H1 (cell line): ENCODE results near the gene ATAD5. TPM values are rescaled to one million over a fixed set of nuclear protein-coding genes. Genes with fewer than 3 reads are reported as not detected.

Experiments
- CTCF ChIA-PET: fragments of 300-600 bp; sonication (Branson Sonifier 250); formaldehyde crosslinking; loops from one replicate; lab custom pipeline; 2021; ENCODE audit not compliant: partially characterized antibody; lab: Charles Lee
- POLR2A ChIA-PET: fragments of 300-600 bp; sonication (Branson Sonifier 250); formaldehyde crosslinking; loops from one replicate; lab custom pipeline; 2021; ENCODE audit warnings: inconsistent platforms; ENCODE audit not compliant: partially characterized antibody; lab: Charles Lee
- DNase-seq, 2 experiments: peaks; one replicate each; pipeline versions ENCODE4 v3.0.0 to v3.0.0-alpha.2; 2010 to 2022; ENCODE audit warnings: low spot score in 2 of 2, low read depth in 1 of 2, mixed read lengths in 1 of 2
- FAIRE-seq: peaks from 2 replicates; lab custom pipeline; 2011; peaks lifted over from hg19 to GRCh38; lab: Jason Lieb, UNC
- H2AFZ ChIP-seq: 2 replicates; pipeline ENCODE4 v1.8.1; 2012; ENCODE audit warnings: low read length, inconsistent platforms
- H2AK5ac ChIP-seq: 2 replicates; pipeline ENCODE4 v1.6.1; 2013; ENCODE audit warnings: low read depth, low read length
- H2BK120ac ChIP-seq: replicated peaks from 2 replicates; pipeline ENCODE3; 2013; ENCODE audit warnings: low read depth, low read length, inconsistent platforms
- H2BK12ac ChIP-seq: 2 replicates; pipeline ENCODE4 v1.6.1; 2013; ENCODE audit warnings: low read depth, low read length
- H2BK15ac ChIP-seq: 2 replicates; pipeline ENCODE4 v1.6.1; 2013; ENCODE audit warnings: low read length
- H2BK20ac ChIP-seq: 2 replicates; pipeline ENCODE4 v1.6.1; 2013; ENCODE audit warnings: low read length
- H2BK5ac ChIP-seq: 2 replicates; pipeline ENCODE4 v1.6.1; 2013; ENCODE audit warnings: low read depth, low read length
- H3K14ac ChIP-seq: 2 replicates; pipeline ENCODE4 v1.6.1; 2013; ENCODE audit warnings: inconsistent platforms; ENCODE audit not compliant: insufficient read length
- H3K18ac ChIP-seq: 2 replicates; pipeline ENCODE4 v1.6.1; 2013; ENCODE audit warnings: low read length; ENCODE audit errors: extremely low read depth
- H3K23ac ChIP-seq: 2 replicates; pipeline ENCODE4 v1.6.1; 2013; ENCODE audit warnings: inconsistent platforms; ENCODE audit not compliant: insufficient read length
- H3K23me2 ChIP-seq: 2 replicates; pipeline ENCODE4 v1.6.1; 2013; ENCODE audit warnings: low read depth, low read length
- H3K27ac ChIP-seq: 2 replicates; pipeline ENCODE4 v1.6.1; 2011; ENCODE audit warnings: low read depth, low read length, inconsistent platforms
- H3K27me3 ChIP-seq, 4 experiments: replicated peaks in 1 of 4; 1 replicate in 1 of 4; 2 replicates in 3 of 4; pipeline versions ENCODE4 v1.6.1 to v1.8.1; 2011 to 2013; ENCODE audit warnings: low read length in 3 of 4, mild to moderate bottlenecking in 3 of 4, inconsistent platforms in 2 of 4, mixed read lengths in 2 of 4, moderate library complexity in 1 of 4; ENCODE audit not compliant: control insufficient read depth in 3 of 4, insufficient read depth in 3 of 4; ENCODE audit errors: extremely low read depth in 1 of 4
- H3K36me3 ChIP-seq, 4 experiments: 2 replicates each; pipeline versions ENCODE4 v1.6.1 to v1.8.1; 2011 to 2013; ENCODE audit warnings: mild to moderate bottlenecking in 4 of 4, low read length in 3 of 4, moderate library complexity in 2 of 4, control low read depth in 1 of 4, inconsistent platforms in 1 of 4; ENCODE audit not compliant: insufficient read depth in 4 of 4, control insufficient read depth in 2 of 4
- H3K4ac ChIP-seq: replicated peaks from 2 replicates; pipeline ENCODE3; 2013; ENCODE audit warnings: low read length, low read depth, mixed read lengths, inconsistent platforms; ENCODE audit not compliant: insufficient read length
- H3K4me1 ChIP-seq, 4 experiments: replicated peaks in 1 of 4; 1 replicate in 1 of 4; 2 replicates in 3 of 4; pipeline versions ENCODE4 v1.6.1 to v1.8.1; 2011 to 2013; ENCODE audit warnings: low read length in 3 of 4, inconsistent platforms in 2 of 4, mixed read lengths in 1 of 4; ENCODE audit not compliant: insufficient read depth in 4 of 4, control insufficient read depth in 3 of 4
- H3K4me2 ChIP-seq, 2 experiments: 2 replicates each; pipeline versions ENCODE4 v1.6.1 to v1.8.1; 2011 to 2013; ENCODE audit warnings: low read depth in 2 of 2, low read length in 2 of 2, control low read depth in 1 of 2, inconsistent platforms in 1 of 2, mild to moderate bottlenecking in 1 of 2; ENCODE audit not compliant: insufficient read depth in 1 of 2
- H3K4me3 ChIP-seq, 4 experiments: fragments of 200-600, 300-600 bp in 1 of 4; sonication (generic), shearing (Covaris generic), sonication (Bioruptor Twin) in 1 of 4; 2 replicates each; pipeline versions ENCODE4 v1.5.1 to v1.8.1; 2011 to 2016; ENCODE audit warnings: low read length in 4 of 4, low read depth in 3 of 4, control low read depth in 2 of 4, inconsistent platforms in 2 of 4, mild to moderate bottlenecking in 2 of 4, mixed read lengths in 1 of 4, moderate library complexity in 1 of 4; ENCODE audit not compliant: insufficient read depth in 2 of 4; ENCODE audit errors: extremely low read depth in 1 of 4
- H3K56ac ChIP-seq: replicated peaks from 2 replicates; pipeline ENCODE3; 2013; ENCODE audit warnings: low read depth, mild to moderate bottlenecking, mixed read lengths, low read length, inconsistent platforms; ENCODE audit not compliant: insufficient read length
- H3K79me1 ChIP-seq: 2 replicates; pipeline ENCODE4 v1.6.1; 2013; ENCODE audit warnings: low read depth, low read length, control low read depth
- H3K79me2 ChIP-seq, 2 experiments: 2 replicates each; pipeline versions ENCODE4 v1.6.1 to v1.8.1; 2012 to 2013; ENCODE audit warnings: low read length in 2 of 2, mild to moderate bottlenecking in 2 of 2, inconsistent platforms in 1 of 2; ENCODE audit not compliant: insufficient read depth in 2 of 2, control insufficient read depth in 1 of 2
- H3K9ac ChIP-seq, 4 experiments: replicated peaks in 1 of 4; 1 replicate in 1 of 4; 2 replicates in 3 of 4; pipeline versions ENCODE4 v1.6.1 to v1.8.1; 2011 to 2013; ENCODE audit warnings: low read depth in 3 of 4, low read length in 3 of 4, control low read depth in 2 of 4, mild to moderate bottlenecking in 2 of 4, moderate library complexity in 2 of 4, inconsistent platforms in 1 of 4; ENCODE audit errors: extremely low read depth in 1 of 4
- H3K9me3 ChIP-seq, 2 experiments: 2 replicates each; pipeline versions ENCODE4 v1.6.1 to v1.8.1; 2012 to 2013; ENCODE audit warnings: mild to moderate bottlenecking in 2 of 2, moderate library complexity in 2 of 2, control low read depth in 1 of 2, inconsistent platforms in 1 of 2, low read depth in 1 of 2, low read length in 1 of 2, mixed read lengths in 1 of 2; ENCODE audit not compliant: insufficient read depth in 2 of 2
- H4K20me1 ChIP-seq, 2 experiments: replicated peaks in 1 of 2; 2 replicates each; pipeline versions ENCODE3 to v1.8.1; 2011 to 2013; ENCODE audit warnings: inconsistent platforms in 2 of 2, low read length in 2 of 2, mild to moderate bottlenecking in 1 of 2; ENCODE audit not compliant: insufficient read depth in 2 of 2, control insufficient read depth in 1 of 2
- H4K5ac ChIP-seq: 2 replicates; pipeline ENCODE4 v1.6.1; 2013; ENCODE audit warnings: low read length, low read depth, mixed read lengths, inconsistent platforms; ENCODE audit not compliant: insufficient read length
- H4K8ac ChIP-seq: 2 replicates; pipeline ENCODE4 v1.8.0; 2013; ENCODE audit warnings: mild to moderate bottlenecking, moderate library complexity, low read length, inconsistent platforms; ENCODE audit not compliant: insufficient read depth; ENCODE audit errors: extremely low read depth
- H4K91ac ChIP-seq: replicated peaks from 2 replicates; pipeline ENCODE3; 2013; ENCODE audit warnings: low read length, mixed read lengths, inconsistent platforms; ENCODE audit not compliant: insufficient read length
- CBX5 ChIP-seq: fragments of 300-800, 300-1000 bp; sonication (generic); IDR thresholded peaks from 2 replicates; pipeline ENCODE4 v1.7.1; 2016; ENCODE audit warnings: antibody characterized with exemption, low read length, low read depth
- CBX8 ChIP-seq: fragments of 300-800, 300-1000 bp; sonication (generic); IDR thresholded peaks from 2 replicates; pipeline ENCODE4 v1.7.1; 2016; ENCODE audit warnings: low read depth, low read length, borderline replicate concordance
- CEBPB ChIP-seq: IDR thresholded peaks from 2 replicates; pipeline ENCODE4 v1.6.1; 2012; ENCODE audit warnings: low read depth, low read length
- CHD1 ChIP-seq: IDR thresholded peaks from 2 replicates; pipeline ENCODE4 v1.6.1; 2012; ENCODE audit warnings: low read depth, low read length, improper control_type of control experiment
- CTBP2 ChIP-seq: IDR thresholded peaks from 2 replicates; pipeline ENCODE4 v1.7.0; 2011; ENCODE audit warnings: borderline replicate concordance, mild to moderate bottlenecking, moderate library complexity, mixed read lengths, low read length; ENCODE audit not compliant: insufficient read depth, insufficient read length
- KDM4A ChIP-seq: IDR thresholded peaks from one replicate; pipeline ENCODE4 v1.7.1; 2012; ENCODE audit warnings: low read depth, mild to moderate bottlenecking, moderate library complexity, low read length, inconsistent platforms; ENCODE audit not compliant: severe bottlenecking
- RAD21 ChIP-seq, 2 experiments: IDR thresholded peaks in 1 of 2; conservative IDR thresholded peaks in 1 of 2; 2 replicates each; pipeline ENCODE4 v1.6.1; 2011; ENCODE audit warnings: low read depth in 2 of 2, low read length in 2 of 2, improper control_type of control experiment in 1 of 2, inconsistent platforms in 1 of 2, mild to moderate bottlenecking in 1 of 2, moderate library complexity in 1 of 2
- SIN3A ChIP-seq, 2 experiments: IDR thresholded peaks in 1 of 2; conservative IDR thresholded peaks in 1 of 2; 2 replicates each; pipeline ENCODE4 v1.6.1; 2011 to 2012; ENCODE audit warnings: low read length in 2 of 2, improper control_type of control experiment in 1 of 2, low read depth in 1 of 2, mild to moderate bottlenecking in 1 of 2
- SIX5 ChIP-seq: IDR thresholded peaks from 2 replicates; pipeline ENCODE4 v1.6.1; 2011; ENCODE audit warnings: mild to moderate bottlenecking, low read depth, low read length
- TAF1 ChIP-seq: IDR thresholded peaks from 2 replicates; pipeline ENCODE4 v1.6.1; 2011; ENCODE audit warnings: mild to moderate bottlenecking, low read depth, low read length
- WGBS, 2 experiments: shearing (Covaris generic) in 1 of 2; methylation state at CpG; one replicate each; pipeline versions ENCODE4 v1.1.6 to v1.1.7; 2013 to 2015; ENCODE audit warnings: low lambda C conversion rate in 2 of 2, mixed read lengths in 2 of 2, inconsistent platforms in 1 of 2, low coverage in 1 of 2, missing lambda C conversion rate in 1 of 2; ENCODE audit not compliant: insufficient replicate concordance in 2 of 2, insufficient coverage in 1 of 2, insufficient read length in 1 of 2; ENCODE audit errors: extremely low coverage in 1 of 2, missing lambda C conversion rate in 1 of 2; 5-methylcytosine and 5-hydroxymethylcytosine counted together
- polyA plus RNA-seq, 7 experiments: library from polyadenylated mRNA; depleted of rRNA in 3 of 7; stranded (reverse) in 5 of 7; unstranded in 2 of 7; fragments of >200 nt in 5 of 7; fragments of 200-250 nt in 2 of 7; gene quantifications; 1 replicate in 5 of 7; 2 replicates in 1 of 7; 4 replicates in 1 of 7; pipeline versions ENCODE4 v1.2.1 to v1.2.3, GENCODE V29; 2011 to 2013; ENCODE audit warnings: missing spikeins in 2 of 7, mixed read lengths in 2 of 7
- total RNA-seq: library from RNA; stranded (reverse); fragmentation: NEBNext Ultra II Directional; extraction: Animal tissue kit (Norgen Biotek cat#: 25700); gene quantifications from 2 replicates; pipeline ENCODE4 v1.2.1, GENCODE V29; 2021
- TF ChIP-seq, protein P1 (sequence below): IDR thresholded peaks from 2 replicates; pipeline ENCODE4 v1.6.1; 2012; ENCODE audit warnings: low read length, inconsistent platforms

The ATAD5 gene
- total and polyA plus RNA-seq, 2 of the 8 experiments (the other 6 are each of a cell fraction or from before 2014, with no cell fraction given) = 3.5 to 30.0 TPM

DNA sequence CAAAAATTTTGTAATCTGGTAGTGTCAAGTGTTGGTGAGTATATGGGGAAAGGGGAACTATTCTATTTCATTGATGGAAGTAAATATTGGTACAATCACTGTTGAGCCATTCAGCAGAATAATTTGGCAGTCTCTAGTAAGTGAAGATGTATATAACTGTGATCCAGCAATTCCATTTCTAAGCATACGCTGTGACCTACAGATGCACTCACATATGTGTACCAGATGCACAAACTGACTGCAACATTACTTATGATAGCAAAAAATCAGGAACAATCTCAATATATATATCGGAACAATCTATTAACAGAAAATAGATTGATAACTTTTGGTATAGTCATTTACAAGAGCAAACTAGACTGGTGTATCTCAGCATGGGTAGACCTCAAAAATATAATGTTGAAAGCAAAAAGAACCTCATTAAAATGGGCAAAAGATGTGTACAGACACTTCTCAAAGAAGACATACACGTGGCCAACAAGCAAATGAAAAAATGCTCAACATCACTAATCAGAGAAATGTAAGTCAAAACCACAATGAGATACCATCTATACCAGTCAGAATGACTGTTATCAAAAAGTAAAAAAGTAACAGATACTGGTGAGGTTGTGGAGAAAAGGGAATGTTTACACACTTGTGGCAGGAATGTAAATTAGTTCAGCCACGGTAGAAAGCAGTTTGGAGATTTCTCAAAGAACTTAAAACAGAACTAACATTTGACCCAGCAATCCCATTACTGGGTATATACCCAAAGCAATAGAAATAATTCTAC, 110.7 kb downstream of the ATAD5 start:
- Histone ChIP-seq H2BK120ac (no peak overlapping the region), H3K27me3 (no peaks in the 10 kb centered on the region)
- POLR2A ChIA-PET = no interaction called here
- TF ChIP-seq, protein P1, sequence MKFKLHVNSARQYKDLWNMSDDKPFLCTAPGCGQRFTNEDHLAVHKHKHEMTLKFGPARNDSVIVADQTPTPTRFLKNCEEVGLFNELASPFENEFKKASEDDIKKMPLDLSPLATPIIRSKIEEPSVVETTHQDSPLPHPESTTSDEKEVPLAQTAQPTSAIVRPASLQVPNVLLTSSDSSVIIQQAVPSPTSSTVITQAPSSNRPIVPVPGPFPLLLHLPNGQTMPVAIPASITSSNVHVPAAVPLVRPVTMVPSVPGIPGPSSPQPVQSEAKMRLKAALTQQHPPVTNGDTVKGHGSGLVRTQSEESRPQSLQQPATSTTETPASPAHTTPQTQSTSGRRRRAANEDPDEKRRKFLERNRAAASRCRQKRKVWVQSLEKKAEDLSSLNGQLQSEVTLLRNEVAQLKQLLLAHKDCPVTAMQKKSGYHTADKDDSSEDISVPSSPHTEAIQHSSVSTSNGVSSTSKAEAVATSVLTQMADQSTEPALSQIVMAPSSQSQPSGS = no peak
- TF ChIP-seq CBX8 = no peak
- TF ChIP-seq CTBP2 = no peak
- no peak for TF ChIP-seq CHD1
- TF ChIP-seq CEBPB = no peak
- no peak for TF ChIP-seq SIX5
- no peak for TF ChIP-seq KDM4A
- TF ChIP-seq SIN3A (conservative IDR thresholded peaks at IDR 0.05 in 1 of 2, IDR thresholded peaks at IDR 0.05 in 1 of 2; ENCODE audit: low read depth in 1 of 2, low read length in 2 of 2) = no peak
- TF ChIP-seq CBX5 = no peak
- TF ChIP-seq TAF1 = no peak
- no peak for TF ChIP-seq RAD21 (IDR thresholded peaks at IDR 0.05 in 1 of 2, conservative IDR thresholded peaks at IDR 0.05 in 1 of 2; ENCODE audit: low read depth in 2 of 2, low read length in 2 of 2)

More for the DNA sequence above, 110.7 kb downstream of the ATAD5 start:
- no peaks in the 10 kb centered on the region for H3K79me2 ChIP-seq
- no peak overlapping the region for H4K5ac ChIP-seq
- H3K4me1 ChIP-seq = no peaks in the 10 kb centered on the region
- no peak overlapping the region for H2AFZ ChIP-seq
- H4K8ac ChIP-seq = no peak overlapping the region
- H3K23ac ChIP-seq = no peak overlapping the region
- WGBS, 2 experiments = 87% methylated on average over 4 of the region's 4 CpGs; no CpG with 5 or more reads in 1 of the 2 experiments
- no peak overlapping the region for H4K91ac ChIP-seq
- H3K18ac ChIP-seq = no peak overlapping the region
- no peaks in the 10 kb centered on the region for H3K9me3 ChIP-seq
- no peak overlapping the region for H3K56ac ChIP-seq
- no peak overlapping the region for H3K14ac ChIP-seq
- no peak overlapping the region for H2BK12ac ChIP-seq
- no peak overlapping the region for H2BK20ac ChIP-seq
- H4K20me1 ChIP-seq = peaks cover 0 to 1% of the 10 kb centered on the region in 2 experiments
- H3K23me2 ChIP-seq = no peaks in the 10 kb centered on the region
- H3K4me2 ChIP-seq = no peak overlapping the region
- H2BK5ac ChIP-seq = no peak overlapping the region
- DNase-seq (no peak), FAIRE-seq (no peak)
- no peak overlapping the region for H3K4me3 ChIP-seq
- H3K9ac ChIP-seq = no peak overlapping the region
- no peaks in the 10 kb centered on the region for H3K36me3 ChIP-seq
- H2AK5ac ChIP-seq = no peak overlapping the region
- no peaks in the 10 kb centered on the region for H3K79me1 ChIP-seq
- no peak overlapping the region for H3K4ac ChIP-seq
- no peak overlapping the region for H2BK15ac ChIP-seq
- CTCF ChIA-PET = no interaction called here
- no peak overlapping the region for H3K27ac ChIP-seq
